ENCODE data around the gene C2CD2.

The C2CD2 gene

DNA sequence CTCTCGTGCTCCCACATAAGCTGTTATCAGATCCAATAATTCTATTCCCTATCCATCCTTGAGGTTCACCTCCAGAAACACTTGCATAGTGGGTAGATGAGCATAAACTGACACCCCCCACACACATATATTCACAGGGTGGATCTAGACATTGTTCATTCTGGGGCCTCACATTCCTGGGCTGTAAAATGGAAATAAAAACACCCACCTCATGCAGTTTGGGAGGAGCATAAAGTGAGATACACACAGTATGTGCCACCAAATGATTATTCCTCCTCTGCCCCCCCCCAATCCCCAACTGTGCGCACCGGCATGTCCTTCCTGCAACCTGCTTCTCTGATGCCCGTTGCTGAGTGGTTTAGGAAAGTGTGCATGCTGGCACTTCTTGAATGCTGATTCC is 92.6 kb downstream of the C2CD2 start:
- no peak for DNase-seq

DNA sequence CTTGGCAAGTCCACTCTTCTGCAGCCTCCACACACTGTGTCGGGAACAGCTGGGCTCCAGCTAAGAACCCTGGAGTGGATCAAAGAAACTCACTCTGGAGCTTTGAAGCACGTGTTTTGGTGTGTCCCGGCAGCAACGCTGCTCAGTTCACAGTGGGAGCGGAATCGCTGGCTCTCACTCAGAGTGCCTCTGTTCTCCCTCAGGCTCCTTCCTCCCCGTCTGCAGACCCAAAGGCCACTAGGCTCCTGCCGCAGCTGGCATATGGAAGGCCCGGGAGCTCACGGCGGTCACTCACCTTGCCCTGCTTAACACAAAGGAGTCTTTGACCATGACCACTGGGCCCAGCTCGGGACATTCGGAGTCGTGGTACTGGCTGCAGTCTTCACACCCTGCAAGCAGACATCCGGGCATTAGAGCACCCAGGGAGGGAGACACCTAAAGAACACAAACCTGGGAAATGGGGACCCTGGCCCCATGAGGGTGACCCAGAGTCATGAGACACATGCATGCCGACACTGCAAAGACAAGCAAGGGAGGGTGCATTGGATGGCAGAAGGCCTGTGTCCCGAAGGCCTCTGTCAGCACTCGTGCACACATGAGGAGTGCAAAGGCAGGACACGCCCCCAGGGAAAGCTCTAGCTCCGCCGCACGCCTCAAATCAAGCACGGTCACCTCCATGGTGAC is 94.4 kb downstream of the C2CD2 start:
- DNase-seq, result no peak

DNA sequence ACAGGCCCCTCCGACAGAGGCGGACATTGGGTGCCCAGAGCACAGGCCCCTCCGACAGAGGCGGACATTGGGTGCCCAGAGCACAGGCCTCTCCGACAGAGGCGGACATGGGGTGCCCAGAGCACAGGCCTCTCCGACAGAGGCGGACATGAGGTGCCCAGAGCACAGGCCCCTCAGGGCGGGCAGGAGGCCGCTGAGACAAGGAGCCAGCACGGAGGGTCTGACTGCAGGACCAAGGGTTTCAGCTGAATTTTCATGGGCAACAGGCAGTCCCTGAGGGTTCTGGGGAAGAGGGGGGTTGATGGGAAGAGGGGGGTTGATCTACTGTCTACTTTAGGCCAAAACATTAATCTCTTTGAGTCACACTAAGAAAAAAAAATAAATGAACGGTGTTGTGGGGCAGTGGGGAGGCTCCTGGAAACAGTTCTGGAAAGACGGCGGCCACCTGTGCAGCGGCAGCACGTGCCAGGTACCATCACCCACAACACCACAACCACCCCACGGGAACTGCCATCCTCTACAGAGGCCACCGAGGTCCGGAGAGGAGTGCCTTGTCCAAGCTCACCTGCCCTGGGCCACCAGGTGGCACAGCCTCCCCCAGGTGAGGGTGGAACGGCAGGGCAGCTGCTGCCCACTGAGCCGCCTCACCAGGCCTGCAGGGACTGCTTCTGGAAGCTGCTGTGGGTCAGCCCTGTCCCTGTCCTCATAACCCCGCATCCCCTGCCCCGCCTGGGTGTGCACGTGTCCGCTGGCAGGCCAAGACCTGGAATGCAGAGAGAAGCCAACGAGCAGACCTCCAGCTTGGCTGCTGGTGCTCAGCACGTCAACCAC is 95.1 kb downstream of the C2CD2 start:
- no peak for DNase-seq

DNA sequence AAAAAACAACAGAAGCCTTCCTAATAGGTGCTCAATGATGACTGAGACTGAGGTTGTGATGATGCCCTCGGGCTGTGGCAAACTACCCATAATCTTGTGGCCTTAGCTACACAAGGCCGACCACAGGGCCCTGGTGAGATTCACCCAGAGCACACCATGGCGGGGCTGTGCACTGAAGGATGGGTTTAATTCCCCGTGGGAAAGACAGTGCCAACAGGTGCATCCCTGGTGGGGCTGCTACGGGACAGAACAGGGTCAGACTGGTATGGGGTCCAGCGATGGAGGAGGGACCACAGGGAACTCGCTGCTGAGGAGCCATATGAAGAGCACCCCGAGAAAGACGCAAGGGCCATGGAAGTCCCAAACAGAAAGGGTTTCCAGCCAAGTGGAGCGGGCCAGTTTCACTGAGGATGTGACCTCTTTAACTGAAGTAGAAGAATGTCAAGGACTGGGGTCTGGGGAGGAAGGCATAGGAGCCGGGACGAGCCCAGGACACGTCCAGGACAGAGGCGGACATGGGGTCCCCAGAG is 96.0 kb downstream of the C2CD2 start:
- DNase-seq, result no peak

- DNase-seq, result no peak
These were observed 97.2 kb downstream of the C2CD2 start for GRCh38 chr21:41856572-41856971.

GRCh38 chr21:41854426-41854995 is 99.3 kb downstream of the C2CD2 start:
- no peak for DNase-seq

GRCh38 chr21:41852929-41853320 is 100.9 kb downstream of the C2CD2 start:
- no peak for DNase-seq

- DNase-seq, result no peak
These were observed 101.5 kb downstream of the C2CD2 start for GRCh38 chr21:41852151-41852928.

GRCh38 chr21:41851090-41851790 is 102.6 kb downstream of the C2CD2 start:
- no peak for DNase-seq

DNA sequence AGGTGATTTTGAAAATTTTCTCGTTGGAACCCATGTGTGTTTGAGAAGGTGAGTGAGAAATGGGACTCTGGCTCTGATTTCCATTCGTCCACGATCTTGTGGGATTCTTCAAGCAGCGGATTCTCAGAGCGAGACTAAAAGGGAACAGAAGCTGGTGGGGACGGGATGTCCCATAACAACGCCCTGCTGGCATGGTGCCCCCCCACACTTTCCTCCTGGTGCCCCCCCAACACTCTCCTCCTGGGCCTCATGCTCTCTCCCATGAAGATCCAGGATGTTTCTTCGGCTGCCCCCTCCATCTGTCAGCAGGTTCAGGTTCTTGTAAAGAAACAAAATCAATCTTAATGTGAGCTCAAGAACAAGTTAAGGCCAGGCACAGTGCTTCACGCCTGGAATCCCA is 103.7 kb downstream of the C2CD2 start:
- no peak for DNase-seq

DNA sequence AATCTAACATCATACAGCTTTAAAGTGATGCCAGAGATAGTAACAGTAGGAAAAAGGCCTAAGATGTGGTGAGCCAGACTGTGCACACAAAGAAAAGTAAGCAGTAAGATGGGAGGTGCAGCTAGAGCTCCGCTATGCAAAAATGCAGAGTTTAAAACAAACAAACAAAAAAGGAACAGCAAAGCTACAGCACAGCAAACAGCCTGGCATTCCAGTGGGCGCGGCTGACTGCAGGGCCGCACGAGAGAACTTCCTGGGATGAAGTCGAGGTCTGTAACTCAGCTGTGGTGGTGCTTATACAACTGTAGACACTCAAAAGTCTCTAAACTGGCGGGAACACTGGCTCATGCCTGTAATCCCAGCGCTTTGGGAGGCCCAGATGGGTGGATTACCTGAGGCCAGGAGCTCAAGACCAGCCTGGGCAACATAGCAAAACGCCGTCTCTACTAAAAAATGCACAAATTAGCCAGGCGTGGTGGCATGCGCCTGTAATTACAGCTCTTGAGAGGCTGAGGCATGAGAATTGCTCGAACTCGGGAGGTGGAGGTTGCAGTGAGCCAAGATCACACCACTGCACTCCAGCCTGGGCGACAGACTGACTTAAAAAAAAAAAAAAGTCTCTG is 104.7 kb downstream of the C2CD2 start:
- no peak for DNase-seq

- DNase-seq, result no peak
These were observed 105.3 kb downstream of the C2CD2 start for GRCh38 chr21:41848533-41848932.

- no peak for DNase-seq
These were observed 106.6 kb downstream of the C2CD2 start for GRCh38 chr21:41847066-41847804.

- no peak for DNase-seq
These were observed 107.3 kb downstream of the C2CD2 start for GRCh38 chr21:41846536-41846935.

GRCh38 chr21:41846033-41846317 is 107.8 kb downstream of the C2CD2 start:
- no peak for DNase-seq

- no peak for DNase-seq
These were observed 108.3 kb downstream of the C2CD2 start for GRCh38 chr21:41845310-41846032.

DNA sequence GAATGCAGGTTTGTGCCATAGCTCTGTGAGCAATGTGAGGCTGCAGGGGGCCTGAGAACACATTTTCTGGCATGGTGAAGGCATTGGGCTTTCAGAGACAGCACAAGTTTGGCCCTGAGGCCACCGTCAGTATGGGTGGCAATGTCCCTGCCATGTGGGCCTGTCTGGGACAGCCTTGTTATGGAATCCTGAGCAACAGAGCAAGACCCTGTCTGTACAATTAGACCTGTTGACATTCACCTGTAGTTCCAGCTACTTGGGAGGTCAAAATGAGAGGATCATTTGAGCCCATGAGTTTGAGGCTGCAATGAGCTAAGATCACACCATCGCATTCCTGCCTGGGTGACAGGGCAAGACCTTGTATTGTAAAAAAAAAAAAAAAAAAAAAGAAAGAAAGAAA is 110.2 kb downstream of the C2CD2 start:
- DNase-seq, result no peak

DNA sequence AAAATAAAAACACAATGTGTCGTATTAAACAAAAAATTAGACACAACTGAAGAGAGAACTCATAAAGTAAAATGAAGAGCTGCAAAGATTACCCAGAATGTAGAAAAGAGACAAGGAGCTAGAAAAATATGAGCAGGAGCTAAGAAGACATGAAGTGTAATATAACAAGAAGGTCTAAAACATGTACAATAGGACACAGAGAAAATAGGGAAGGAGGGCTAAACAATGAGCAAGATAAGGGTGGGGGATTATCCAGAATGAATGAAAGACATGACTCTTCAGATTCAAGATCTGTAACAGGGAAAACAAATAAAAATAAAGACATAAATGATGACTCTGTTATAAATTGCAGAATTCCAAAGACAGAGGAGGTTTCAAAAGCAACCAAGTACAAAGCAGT is 112.9 kb downstream of the C2CD2 start:
- no peak for DNase-seq

GRCh38 chr21:41839387-41840000 is 114.3 kb downstream of the C2CD2 start:
- no peak for DNase-seq

- DNase-seq, result no peak
These were observed 116.0 kb downstream of the C2CD2 start for GRCh38 chr21:41837756-41838297.

Measured in activated CD4-positive, CD25-positive, alpha-beta regulatory T cell treated with anti-CD3 and anti-CD28 coated beads, Interleukin-2, amount 50 U/mL, for 72 hours (primary cell).